HepG2 (cell line): Measurements from ENCODE around the gene GNB3. TPM values are rescaled to one million over a fixed set of nuclear protein-coding genes. Genes with fewer than 3 reads are reported as not detected.

Source experiments
- ADNP ChIP-seq: sonication (generic); formaldehyde crosslinking; IDR thresholded peaks from 2 replicates; pipeline ENCODE4 v1.4.0; 2020; ENCODE audit warnings: missing genetic modification reagents
- AGO2 ChIP-seq: fragments of 200-400 bp; formaldehyde crosslinking; optimal IDR thresholded peaks from 2 replicates; pipeline ENCODE3; 2017; ENCODE audit warnings: mild to moderate bottlenecking, low read depth, low read length, moderate library complexity
- CBX2 ChIP-seq, 2 experiments: fragments of 200-600 bp in 1 of 2; sonication (generic); formaldehyde crosslinking in 1 of 2; IDR thresholded peaks; 2 replicates each; pipeline versions ENCODE4 v1.7.0 to v1.8.1; 2018 to 2022; ENCODE audit warnings: low read depth in 2 of 2, low read length in 1 of 2, mild to moderate bottlenecking in 1 of 2, missing genetic modification reagents in 1 of 2
- CENPX ChIP-seq: sonication (generic); formaldehyde crosslinking; IDR thresholded peaks from 2 replicates; pipeline ENCODE4 v1.9.0; 2021; ENCODE audit warnings: mild to moderate bottlenecking, missing genetic modification reagents, moderate library complexity
- DNMT1 ChIP-seq: sonication (generic); formaldehyde crosslinking; IDR thresholded peaks from 2 replicates; pipeline ENCODE4 v1.5.1; 2020; ENCODE audit warnings: mild to moderate bottlenecking, missing genetic modification reagents
- GABPB1 ChIP-seq: IDR thresholded peaks from 2 replicates; pipeline ENCODE4 v1.6.1; 2016; ENCODE audit warnings: mild to moderate bottlenecking, missing genetic modification reagents, moderate library complexity, missing compliant biosample characterization
- HOXA9 ChIP-seq: sonication (generic); formaldehyde crosslinking; IDR thresholded peaks from 2 replicates; pipeline ENCODE4 v1.8.1; 2022; ENCODE audit warnings: missing genetic modification reagents, mild to moderate bottlenecking, moderate library complexity, borderline replicate concordance
- MED1 ChIP-seq: sonication (generic); formaldehyde crosslinking; IDR thresholded peaks from 2 replicates; pipeline ENCODE4 v1.4.0; 2020; ENCODE audit warnings: missing genetic modification reagents
- NFE2L1 ChIP-seq: sonication (generic); formaldehyde crosslinking; IDR thresholded peaks from 2 replicates; pipeline ENCODE4 v1.4.0; 2020; ENCODE audit warnings: missing genetic modification reagents, mild to moderate bottlenecking, borderline replicate concordance
- NFIC ChIP-seq: IDR thresholded peaks from 2 replicates; pipeline ENCODE4 v1.6.1; 2012; ENCODE audit warnings: mild to moderate bottlenecking, low read length, inconsistent platforms
- NR2F6 ChIP-seq, 2 experiments: IDR thresholded peaks; 2 replicates each; pipeline ENCODE4 v1.6.1; 2016; ENCODE audit warnings: antibody characterized with exemption in 1 of 2, mild to moderate bottlenecking in 1 of 2
- RBFOX2 ChIP-seq: fragments of 200-400 bp; formaldehyde crosslinking; IDR thresholded peaks from 2 replicates; pipeline ENCODE4 v1.6.1; 2017; ENCODE audit warnings: low read depth, mild to moderate bottlenecking, low read length
- RFX5 ChIP-seq: IDR thresholded peaks from 2 replicates; pipeline ENCODE4 v1.6.1; 2011; ENCODE audit warnings: low read depth, low read length, improper control_type of control experiment
- TEF ChIP-seq: sonication (generic); formaldehyde crosslinking; IDR thresholded peaks from 2 replicates; pipeline ENCODE4 v1.5.0; 2020; ENCODE audit warnings: missing genetic modification reagents
- THRA ChIP-seq: sonication (generic); formaldehyde crosslinking; IDR thresholded peaks from 2 replicates; pipeline ENCODE4 v1.4.0; 2020; ENCODE audit warnings: missing genetic modification reagents, borderline replicate concordance
- ZFX ChIP-seq: sonication (generic); formaldehyde crosslinking; IDR thresholded peaks from 2 replicates; pipeline ENCODE4 v1.4.0; 2020; ENCODE audit warnings: mild to moderate bottlenecking, low read depth, missing genetic modification reagents, moderate library complexity
- ZNF225 ChIP-seq: sonication (generic); formaldehyde crosslinking; IDR thresholded peaks from 2 replicates; pipeline ENCODE4 v1.4.0; 2020; ENCODE audit warnings: mild to moderate bottlenecking, missing genetic modification reagents
- ZNF407 ChIP-seq: sonication (generic); formaldehyde crosslinking; IDR thresholded peaks from one replicate; pipeline ENCODE4 v1.5.1; 2020; ENCODE audit warnings: mild to moderate bottlenecking, missing genetic modification reagents; ENCODE audit errors: not compliant biosample characterization
- ZNF720 ChIP-seq: sonication (generic); formaldehyde crosslinking; IDR thresholded peaks from 2 replicates; pipeline ENCODE4 v1.4.0; 2020; ENCODE audit warnings: missing genetic modification reagents
- ZNF839 ChIP-seq: sonication (generic); formaldehyde crosslinking; IDR thresholded peaks from 2 replicates; pipeline ENCODE4 v1.4.0; 2020; ENCODE audit warnings: missing genetic modification reagents, mild to moderate bottlenecking, borderline replicate concordance
- polyA plus RNA-seq, 8 experiments: library from polyadenylated mRNA; depleted of rRNA in 3 of 8; stranded (reverse) in 7 of 8; unstranded in 1 of 8; fragments of >200 nt; fragmentation: Illumina TruSeq in 4 of 8; extraction: Trizol in 4 of 8; gene quantifications; 2 replicates each; pipeline versions ENCODE4 v1.2.1 to v1.2.3, GENCODE V29; 2011 to 2016; ENCODE audit warnings: low read depth in 4 of 8, missing spikeins in 1 of 8, mixed read lengths in 1 of 8; ENCODE audit not compliant: insufficient read depth in 1 of 8
- total RNA-seq, 5 experiments: library from RNA; depleted of rRNA; stranded (reverse); fragments of >200 nt; fragmentation: Illumina TruSeq; extraction: Trizol; gene quantifications; 2 replicates each; pipeline ENCODE4 v1.2.3, GENCODE V29; 2016; ENCODE audit warnings: low read depth in 1 of 5

The GNB3 gene
- total and polyA plus RNA-seq, 2 of the 13 experiments (the other 11 are each of a cell fraction or from before 2014, with no cell fraction given): 1.3 to 3.6 TPM

GRCh38 chr12:6824085-6824775 is 16.5 kb upstream of the GNB3 start (continued):
- TF ChIP-seq RBFOX2 (0 out of 2 replicates have a peak, but pooled peaks have one; percentile 25), ZFX (CRISPR knock-in tag) (no peak), TEF (no peak), HOXA9 (CRISPR knock-in tag) (no peak), ZNF225 (no peak), ZNF839 (CRISPR knock-in tag) (no peak), ZNF407 (CRISPR knock-in tag) (no peak), AGO2 (peak; percentile 93), NR2F6 (IDR thresholded peaks at IDR 0.05) (no peak), NR2F6 (CRISPR knock-in tag; IDR thresholded peaks at IDR 0.05) (no peak), ADNP (CRISPR knock-in tag) (no peak), NFE2L1 (no peak), NFIC (no peak), THRA (CRISPR knock-in tag) (no peak), MED1 (CRISPR knock-in tag) (no peak), GABPB1 (CRISPR knock-in tag) (no peak), CENPX (no peak), ZNF720 (CRISPR knock-in tag) (no peak), CBX2 (IDR thresholded peaks at IDR 0.05; ENCODE audit: low read depth, low read length) (no peak), CBX2 (CRISPR knock-in tag; IDR thresholded peaks at IDR 0.05; ENCODE audit: low read depth) (no peak), RFX5 (no peak), DNMT1 (CRISPR knock-in tag) (0 out of 2 replicates have a peak, but pooled peaks have one; percentile 24)
